ENCODE results near the gene OPRM1.
A peak's percentile ranks its signal among the peaks of the same experiment; 100 is the strongest.
"Not testable (repeated sequence)": the region's sequence is repeated elsewhere in the genome, so short reads cannot be mapped to it uniquely, and the experiment has no call there.

The OPRM1 gene

DNA sequence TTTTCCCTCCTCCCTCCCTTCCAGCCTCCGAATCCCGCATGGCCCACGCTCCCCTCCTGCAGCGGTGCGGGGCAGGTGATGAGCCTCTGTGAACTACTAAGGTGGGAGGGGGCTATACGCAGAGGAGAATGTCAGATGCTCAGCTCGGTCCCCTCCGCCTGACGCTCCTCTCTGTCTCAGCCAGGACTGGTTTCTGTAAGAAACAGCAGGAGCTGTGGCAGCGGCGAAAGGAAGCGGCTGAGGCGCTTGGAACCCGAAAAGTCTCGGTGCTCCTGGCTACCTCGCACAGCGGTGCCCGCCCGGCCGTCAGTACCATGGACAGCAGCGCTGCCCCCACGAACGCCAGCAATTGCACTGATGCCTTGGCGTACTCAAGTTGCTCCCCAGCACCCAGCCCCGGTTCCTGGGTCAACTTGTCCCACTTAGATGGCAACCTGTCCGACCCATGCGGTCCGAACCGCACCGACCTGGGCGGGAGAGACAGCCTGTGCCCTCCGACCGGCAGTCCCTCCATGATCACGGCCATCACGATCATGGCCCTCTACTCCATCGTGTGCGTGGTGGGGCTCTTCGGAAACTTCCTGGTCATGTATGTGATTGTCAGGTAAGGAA lies at the start of gene OPRM1:
OPRM1 (plus strand) TSS at position 10 of the 612 bp plus-strand sequence; CDS start at position 315, 305 bp downstream.
- peak; percentile 21 for DNase-seq

DNA sequence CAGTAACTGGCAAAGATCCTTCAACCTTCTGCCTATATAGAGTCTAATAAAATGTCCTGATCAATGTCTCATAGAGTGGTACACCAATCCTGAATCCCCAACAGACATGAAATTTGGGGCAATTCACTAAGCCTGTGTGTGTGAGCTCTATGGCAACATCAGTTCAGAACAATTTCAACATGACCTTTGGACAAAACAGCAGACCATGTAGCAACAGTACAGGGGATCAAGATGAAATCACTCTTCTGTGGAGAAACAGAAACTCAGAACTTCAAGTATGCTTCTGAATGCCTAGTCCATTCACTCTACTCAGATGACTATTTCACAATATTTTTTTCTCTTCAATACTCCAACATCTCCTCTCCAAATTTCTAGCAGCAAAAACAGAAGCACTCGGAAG lies 49.1 kb upstream of the OPRM1 start:
- DNase-seq: peak; percentile 84

DNA sequence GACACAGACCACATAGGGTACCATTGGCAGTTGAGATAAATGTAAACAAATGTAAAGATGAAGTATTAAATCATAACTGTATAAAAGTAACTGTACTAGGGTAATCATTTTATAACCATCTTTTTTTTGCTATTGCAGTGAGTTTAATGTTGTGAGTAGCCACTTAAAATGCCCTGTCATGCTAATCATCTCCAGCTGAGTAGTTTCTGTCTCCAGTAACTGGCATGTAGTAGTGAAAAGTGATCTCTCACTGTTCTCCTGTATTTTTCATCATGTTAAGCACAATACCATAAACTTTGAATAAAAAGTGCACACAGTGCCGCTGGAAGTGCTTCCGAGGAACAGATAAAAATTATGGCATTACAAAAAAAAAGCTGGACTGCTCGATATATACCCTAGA lies 45.0 kb upstream of the OPRM1 start:
- no peak for DNase-seq

DNA sequence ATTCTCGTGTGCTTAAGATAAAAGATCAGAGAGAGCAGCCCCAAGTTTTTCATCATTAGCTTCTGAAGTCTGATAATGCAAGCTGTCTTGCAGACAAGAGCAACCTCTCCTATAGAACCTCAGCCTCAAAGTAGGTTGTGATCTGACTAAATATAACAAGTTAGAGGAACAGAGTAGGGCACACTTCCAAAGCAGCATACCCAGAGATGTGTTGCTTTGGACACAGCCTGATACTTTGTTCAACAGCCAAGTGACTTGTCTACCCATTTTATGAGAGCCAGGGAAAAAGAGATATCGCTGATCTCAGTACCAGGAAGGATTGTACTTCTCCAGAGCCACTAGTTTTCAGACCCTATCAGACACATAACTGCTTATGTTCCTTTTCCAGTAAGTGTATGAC lies 44.2 kb upstream of the OPRM1 start:
- DNase-seq: no peak

DNA sequence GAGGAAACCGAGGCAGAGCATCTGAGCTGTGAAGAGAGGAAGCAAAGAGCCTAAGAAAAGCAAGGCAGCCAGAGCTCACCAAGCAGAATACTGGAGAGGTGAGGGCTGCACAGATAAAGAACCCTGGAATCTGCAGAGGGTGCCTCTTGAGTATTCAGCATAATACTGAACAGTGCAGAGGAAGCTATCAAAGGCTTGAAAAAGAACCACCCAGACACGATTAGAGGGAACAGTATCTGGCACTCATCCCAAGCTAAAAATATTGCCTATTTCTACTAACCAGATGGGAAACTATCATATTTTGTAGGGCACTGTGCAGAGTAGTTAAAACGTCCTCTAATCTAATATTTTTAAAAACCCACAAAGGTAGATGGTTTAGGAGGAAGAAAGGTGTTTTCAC lies 41.8 kb upstream of the OPRM1 start:
- DNase-seq: no peak

DNA sequence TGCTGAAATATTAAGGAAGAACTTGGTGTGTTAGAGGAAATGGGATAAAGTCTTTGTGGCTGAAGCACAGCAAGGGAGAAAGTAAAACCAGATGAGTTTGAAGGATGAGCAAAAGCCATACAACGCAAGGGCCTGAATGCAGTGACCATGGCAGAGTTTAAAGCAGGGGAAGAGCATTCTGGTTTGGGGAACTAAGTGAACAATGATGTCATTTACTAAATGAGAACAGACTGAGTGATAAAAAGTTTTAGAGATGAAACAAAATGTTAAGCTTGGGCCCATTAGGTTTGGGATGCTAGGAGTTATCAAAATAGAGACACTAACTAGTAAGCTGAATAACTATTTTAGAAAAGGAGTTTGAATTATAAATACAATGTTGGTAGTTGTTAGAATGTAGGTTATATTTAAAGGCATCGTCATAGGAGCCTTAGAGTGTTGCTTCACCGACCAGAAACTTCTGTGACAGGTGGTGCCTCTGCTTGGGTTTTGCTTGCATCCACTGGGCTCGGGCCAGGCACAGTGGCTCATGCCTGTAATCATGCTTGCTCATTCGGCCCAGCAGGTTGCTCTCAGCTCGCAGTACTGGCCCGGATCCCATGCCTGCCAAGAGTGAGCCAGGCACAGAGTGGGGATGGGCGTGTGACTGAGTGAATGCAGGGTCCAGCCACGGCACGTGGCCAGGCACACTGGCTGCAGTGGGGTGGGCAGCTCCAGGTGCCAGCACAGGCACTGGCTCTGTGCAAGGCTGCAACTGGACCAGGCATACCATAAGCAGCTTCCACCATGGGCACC lies 37.4 kb upstream of the OPRM1 start:
- peak; percentile 16 for DNase-seq

DNA sequence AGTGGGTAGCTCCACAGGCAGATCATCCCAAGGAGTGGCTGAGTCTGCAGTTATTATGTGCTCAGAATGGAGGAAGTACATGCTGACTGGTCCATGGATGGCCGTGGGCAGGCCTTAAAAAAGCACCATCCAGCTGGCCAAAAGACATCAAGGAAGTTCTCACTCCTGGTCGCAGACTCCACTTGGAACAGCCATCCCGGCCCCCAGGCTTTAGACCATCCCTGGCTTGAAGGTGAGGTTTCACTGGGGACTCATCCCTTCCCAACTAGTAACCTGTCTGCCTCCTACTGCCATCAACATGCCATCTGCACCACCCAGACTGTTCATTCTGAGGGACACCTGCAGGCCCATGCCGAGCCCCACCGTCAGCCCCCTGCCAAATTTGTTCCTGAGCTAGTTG lies 36.1 kb upstream of the OPRM1 start:
- no peak for DNase-seq

DNA sequence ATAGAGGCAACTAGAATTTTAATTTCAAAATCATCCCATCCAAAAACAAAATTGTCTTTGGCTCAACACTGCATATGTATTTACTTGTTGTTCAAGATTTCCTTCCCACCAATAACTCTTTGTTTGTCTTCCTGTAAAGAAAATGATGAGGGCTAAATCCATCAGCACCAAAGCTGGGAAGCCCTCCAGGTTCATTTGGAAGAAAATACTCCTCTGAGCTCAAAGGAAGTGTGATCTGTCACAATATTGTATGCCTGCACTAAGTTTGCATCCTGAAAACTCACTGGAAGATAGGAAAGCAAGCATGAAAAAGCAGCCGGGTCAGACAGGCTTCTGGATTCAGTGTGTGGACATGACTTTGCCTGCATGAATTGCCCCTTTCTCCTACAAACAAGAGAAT lies 28.7 kb upstream of the OPRM1 start:
- no peak for DNase-seq

DNA sequence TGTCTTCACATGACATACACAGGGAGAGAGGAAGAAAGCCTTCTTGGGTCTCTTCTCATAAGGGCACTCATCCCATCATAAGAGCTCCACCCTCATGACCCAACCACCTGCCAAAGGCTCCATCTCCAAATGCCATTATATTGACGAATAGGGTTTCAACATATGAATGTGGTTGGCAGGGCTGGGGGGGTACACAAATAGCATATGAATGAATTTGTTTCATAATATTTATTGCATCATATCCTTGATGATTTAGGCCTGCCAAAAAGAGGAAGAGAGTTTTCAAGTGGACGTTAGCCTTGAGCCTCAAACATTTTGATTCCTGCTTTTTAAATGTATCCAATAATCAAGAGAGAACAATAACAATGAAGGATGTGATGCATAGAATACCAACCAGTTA lies 26.2 kb upstream of the OPRM1 start:
- DNase-seq: peak; percentile 87

DNA sequence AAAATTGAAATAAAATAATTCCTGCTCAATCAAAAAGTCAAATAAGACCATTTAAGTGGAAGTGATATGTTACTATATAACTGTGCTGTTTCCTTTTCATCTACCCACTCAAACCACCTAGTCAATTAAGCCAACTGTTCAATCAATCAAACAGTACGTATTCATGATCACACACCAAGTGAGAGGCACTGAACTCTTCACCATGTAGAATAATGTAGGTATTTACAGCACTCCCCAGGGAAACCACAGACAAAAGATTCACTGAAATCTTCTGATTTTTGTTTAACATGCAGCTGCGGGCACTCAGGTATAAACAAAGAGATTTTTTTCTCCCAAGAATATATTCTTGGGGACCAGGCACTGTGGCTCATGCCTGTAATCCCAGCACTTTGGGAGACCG lies 21.3 kb upstream of the OPRM1 start:
- no peak for DNase-seq

DNA sequence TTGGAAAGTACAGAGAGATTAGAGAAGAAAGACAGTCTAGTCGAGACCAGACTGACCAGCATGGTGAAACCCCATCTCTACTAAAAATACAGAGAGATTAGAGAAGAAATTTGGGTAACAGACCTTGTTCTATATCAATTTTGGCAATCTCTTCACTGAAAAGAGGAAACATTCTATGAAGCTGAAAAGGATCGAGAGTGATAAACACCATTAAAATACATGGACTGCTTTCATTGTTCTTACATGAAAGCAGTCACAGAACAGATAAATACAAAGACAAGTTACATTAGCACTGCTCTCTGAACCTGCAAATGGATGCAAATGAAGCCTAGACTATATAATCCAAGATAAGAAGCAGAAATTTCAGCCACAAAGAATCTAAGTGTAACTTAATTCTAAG lies 8.4 kb upstream of the OPRM1 start:
- no peak for DNase-seq

DNA sequence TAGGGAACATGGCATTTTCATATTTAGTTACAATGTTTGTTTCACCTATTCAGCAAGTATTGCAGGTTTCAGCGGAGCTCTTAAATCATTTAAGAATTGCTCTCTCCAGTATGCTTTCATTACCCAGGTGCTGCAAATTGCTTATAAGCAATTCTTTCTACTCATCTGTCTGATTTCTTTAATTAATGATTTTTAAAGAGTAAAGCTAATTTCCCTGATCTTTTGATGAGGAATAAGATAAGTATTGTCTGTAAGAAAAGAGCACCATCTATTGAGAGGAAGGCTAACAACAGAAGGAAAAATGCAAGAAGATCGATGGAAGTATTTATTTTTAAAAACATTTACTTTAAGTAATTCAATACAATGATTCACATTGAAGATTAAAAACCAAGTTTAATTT lies 2.0 kb downstream of the OPRM1 start:
- DNase-seq: no peak

DNA sequence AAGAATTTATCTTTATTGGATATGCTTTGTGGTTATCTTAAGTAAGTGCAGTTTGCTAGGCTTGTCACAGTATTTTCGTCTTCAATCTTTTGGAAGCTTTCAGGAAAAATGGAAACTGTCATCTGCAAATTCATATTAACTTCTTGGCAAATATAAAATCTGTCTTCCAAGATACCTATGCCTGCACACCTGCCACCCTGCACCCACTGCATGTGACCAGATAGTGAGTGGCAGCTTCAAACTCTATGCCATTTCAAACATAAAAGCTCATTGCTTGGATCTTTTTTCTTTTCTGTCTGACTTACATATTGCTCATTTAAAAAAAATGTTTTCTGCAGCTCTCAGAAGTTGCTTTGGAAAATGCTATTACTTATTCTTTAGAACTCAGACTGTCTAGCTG lies 14.1 kb downstream of the OPRM1 start:
- DNase-seq: no peak

DNA sequence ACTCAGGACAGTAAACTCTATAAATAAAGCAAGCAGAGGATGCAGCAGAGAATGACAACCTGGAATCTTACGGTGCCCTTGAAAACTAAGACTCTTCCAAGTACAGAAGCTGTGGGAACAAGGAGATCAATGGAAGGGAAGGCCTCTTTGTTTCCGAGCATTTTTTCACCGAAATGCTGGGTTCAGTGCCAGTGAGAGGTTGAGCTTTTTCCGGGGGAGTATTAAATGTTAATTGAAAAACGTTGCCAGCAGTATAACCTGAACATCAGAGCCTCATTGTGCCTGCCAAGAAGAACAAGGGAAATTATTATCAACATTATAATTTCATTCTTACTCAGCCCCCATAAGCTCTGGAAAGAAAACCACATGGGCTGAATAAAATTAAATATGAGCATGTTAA lies 17.5 kb downstream of the OPRM1 start:
- no peak for DNase-seq

DNA sequence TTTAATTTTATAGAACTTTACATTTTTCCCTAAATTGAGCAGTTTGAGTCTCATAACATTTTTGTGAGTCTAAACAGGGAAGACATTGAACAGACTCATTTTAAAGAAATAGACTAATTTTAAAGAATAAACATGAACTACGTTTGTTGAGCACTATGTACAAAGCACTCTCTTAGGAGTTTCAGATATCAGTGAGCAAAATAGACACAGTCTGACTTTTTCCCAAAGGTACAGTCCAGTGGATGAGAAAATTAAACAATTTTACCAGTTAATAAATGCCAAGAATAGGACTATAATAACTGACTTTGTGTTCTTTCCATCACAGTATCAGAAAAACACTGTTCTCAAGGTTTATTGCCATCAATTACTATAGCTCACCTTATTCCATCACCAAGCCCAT lies 18.1 kb downstream of the OPRM1 start:
- no peak for DNase-seq

DNA sequence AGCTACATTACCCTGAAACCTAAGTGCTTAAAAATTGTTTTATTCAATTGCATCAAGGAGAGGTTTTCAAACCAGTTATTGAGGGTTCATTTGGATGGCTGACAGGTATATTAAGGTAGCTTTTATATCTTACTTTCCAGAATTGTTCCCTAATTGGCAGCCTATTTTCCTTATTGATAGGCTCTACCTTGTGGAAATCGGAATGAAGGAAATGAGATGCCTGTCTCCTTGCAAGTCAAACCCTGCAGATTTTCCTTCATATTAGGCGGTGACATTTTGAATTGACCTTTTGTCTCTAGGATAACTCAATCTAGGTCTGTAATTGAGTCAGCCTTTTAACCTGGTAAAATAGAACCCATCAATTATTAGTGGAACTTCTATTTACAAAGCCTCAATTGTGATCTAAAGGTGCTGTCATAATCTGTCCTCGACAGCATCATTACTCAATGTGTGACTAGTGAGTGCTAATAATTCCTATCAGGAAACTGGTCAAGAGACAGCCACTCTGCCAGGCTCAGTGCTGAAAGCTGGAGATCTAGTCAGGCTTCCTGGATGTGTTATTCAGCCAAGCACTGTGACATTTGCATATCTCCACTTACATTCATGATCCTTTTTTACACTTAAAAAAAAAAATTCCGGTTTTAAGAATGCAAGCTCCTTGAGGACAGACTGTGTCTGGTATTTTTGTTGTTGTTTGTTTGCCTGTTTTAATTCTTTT lies 20.1 kb downstream of the OPRM1 start:
- no peak for DNase-seq

DNA sequence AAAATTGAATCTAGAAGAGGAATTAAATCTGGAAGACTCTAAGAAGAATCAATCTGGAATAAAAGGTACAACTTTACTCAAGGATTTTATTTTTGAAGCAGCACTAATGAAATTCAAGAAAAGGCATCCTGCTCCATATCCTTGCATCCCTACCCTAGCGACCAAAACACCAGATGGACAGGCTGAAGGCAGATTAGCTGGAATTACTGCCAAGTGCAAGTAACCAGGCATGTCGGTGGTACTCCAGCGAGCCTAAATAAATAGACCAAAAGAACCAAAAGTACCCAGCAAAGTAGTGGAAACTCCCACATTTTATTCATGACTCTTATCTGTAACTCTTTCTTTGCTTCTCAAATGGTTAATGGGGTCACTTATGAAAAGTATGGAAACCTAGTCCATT lies 21.0 kb downstream of the OPRM1 start:
- no peak for DNase-seq

DNA sequence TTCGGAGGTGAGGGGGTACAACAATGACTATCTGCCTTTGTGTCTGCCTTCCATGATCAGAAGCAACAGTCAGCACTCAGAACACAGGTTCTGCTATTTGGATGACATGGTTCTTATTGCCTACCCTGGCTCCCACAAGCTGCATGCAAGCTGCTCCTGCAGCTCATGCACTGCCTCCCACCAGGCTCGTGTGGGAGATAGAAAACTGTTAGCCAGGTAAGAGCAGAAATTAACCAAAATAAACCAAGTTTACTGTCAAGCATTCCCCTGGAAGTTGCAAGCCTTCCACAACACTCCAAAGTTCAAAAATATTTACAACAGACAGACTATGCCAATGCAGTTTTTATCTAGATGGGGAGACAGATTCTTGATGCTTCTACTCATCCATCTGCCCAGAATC lies 31.0 kb downstream of the OPRM1 start:
- no peak for DNase-seq

DNA sequence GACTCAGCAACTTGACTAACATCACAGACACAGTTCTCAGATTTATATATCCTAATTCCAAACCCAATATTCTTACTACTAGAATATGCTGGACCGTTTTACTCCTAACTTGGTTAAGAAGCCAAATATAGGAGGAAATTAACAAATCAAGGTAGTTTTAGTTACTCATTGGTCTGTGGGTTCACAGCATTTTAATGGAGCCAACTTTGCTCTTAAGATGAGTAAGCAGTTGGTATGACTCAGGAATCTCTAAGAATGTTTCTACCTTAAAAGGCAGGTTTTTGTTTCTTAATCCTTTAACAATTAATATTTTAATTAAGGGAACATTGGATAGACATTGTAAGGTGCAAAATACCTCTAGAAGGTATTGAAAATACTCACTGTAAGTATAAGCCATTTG lies 31.6 kb downstream of the OPRM1 start:
- no peak for DNase-seq

DNA sequence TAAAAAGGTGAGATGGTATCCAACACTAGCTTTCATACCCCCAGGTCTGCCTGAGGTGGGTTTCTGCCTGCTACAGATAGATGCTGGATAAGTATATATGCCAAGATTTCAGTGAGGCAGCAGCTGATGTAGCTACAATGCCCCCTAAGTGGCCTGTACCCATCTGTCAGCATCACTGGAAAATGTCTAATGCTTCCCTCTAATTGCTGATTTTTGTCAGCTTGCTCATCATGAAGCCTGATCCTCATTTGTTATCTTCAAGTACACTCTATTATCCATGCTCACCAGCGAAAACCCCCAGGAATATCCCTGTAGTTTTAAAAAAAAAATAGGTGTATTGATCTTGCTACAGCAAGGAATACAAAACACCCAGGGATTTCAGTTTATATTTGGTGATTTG lies 32.2 kb downstream of the OPRM1 start:
- no peak for DNase-seq

DNA sequence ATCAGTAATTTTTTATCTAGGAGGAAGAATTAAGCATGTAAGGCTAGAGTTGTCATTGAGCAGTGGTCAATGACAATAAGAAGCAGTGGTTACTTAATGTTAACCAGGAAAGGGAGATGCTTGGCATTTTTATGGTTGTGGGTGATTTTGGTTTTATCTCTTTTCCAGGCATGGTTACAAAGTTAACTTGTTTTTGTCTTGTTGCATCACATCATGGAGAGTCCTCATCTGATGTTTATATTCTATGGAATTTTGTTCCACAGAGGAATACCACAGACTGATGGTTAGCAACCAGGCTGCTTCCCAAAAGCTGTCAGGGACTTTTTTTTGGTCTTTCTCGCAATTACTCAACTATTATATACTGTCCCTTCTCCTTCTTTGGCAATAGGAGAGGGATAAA lies 32.7 kb downstream of the OPRM1 start:
- DNase-seq: no peak

DNA sequence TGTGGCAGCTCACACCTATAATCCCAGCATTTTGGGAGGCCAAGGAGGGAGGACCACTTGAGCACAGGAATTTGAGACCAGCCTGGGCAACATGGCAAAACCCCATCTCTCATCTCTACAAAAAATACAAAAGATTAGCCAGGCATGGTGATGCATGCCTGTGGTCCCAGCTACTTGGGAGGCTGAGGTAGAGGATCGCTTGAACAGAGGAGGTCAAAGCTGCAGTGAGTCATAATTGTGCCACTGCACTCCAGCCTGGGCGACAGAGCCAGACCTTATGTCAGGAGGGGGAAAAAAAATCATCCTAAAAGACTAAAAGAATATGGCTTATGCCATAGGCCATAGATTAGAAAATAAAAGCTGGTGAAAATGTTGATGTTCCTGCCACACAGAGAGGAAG lies 39.6 kb downstream of the OPRM1 start:
- not testable (repeated sequence) for DNase-seq

DNA sequence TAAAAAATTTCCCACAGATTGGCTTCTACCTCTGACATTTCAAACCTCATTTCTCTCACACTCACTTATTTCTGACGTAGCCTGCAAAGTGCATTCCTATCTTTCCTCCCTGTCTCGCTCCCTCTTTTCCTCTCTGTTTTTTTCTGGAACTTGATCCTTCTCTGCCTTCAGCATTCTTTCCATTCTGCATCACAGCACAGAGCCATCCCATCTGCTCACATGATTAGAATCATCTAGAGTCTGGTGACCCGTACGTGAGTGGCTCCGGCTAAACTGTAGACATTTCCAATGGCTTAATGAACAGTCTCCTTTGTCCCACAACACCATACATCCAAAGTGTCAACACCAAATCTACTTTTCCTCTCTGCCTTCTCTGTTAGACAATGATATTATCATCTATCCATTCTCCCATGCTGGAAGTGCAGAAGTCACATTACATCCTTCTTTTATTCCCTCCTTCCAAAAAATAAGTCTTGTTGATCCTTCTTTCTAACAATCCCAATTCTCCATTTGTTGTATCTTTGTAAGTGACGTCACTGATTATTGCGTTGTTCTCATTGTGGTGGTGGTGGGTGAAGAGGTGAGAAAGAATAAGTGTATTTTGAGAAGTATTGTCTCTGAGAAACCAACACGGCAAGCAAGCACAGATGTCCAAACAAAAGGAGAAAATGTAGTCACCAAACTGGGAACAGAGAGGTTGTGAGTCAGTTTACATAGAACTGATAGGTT lies 41.6 kb downstream of the OPRM1 start:
- DNase-seq: no peak

DNA sequence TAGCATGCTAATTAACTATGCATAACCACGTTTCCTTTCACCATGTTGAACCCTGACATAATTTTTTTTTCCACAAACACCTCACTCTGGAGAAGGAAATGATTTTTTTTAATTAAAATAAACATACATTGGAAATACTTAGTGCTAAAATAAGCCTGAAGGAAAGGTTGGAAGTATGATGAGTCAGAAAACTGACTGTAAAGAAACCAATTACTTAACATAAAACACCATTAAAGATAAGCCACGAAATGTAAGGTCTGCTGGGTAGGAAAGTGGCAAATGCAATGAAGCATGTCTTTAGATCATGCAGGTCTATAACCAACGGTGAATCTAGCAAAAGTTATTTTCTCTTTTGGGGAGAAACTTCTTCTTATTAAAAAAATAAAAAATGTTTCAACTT lies 47.5 kb downstream of the OPRM1 start:
- no peak for DNase-seq
